ENCODE data around the gene CDH4.

Gene CDH4

DNA sequence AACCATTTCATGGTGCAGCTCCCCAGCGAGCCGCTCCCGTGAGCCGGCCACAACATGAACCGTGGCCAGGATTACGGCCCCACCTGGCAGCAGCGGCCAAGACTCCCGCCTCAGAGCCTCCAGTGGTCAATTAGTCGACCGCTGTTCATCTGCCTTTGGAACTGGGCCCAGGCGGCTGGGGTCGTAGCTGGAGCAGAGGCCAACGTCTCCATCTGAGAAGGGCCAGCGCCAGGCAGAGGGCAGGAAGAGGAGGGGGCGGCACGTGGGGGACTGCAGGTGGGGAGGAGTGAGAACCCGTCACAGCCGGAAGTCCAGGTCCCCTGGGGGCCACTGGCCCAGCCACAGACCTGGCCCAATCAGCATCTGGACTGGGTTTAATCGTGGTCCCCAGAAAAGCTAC lies 629.4 kb downstream of the CDH4 start:
- no peaks in the 10 kb centered on the region for H3K36me3 ChIP-seq (ENCODE audit: control insufficient read depth in 2 of 2, insufficient read depth in 1 of 2, low read length in 2 of 2)
- H3K4me1 ChIP-seq (ENCODE audit: control insufficient read depth, insufficient read depth, low read length): no peaks in the 10 kb centered on the region
- H3K9me3 ChIP-seq (ENCODE audit: control insufficient read depth, insufficient read depth, low read depth, low read length): no peaks in the 10 kb centered on the region
- no peak overlapping the region for H3K27ac ChIP-seq (ENCODE audit: extremely low read depth, low read depth, low read length)
- ChIA-PET POLR2A (no interaction called here), CTCF (no interaction called here)
- no peak overlapping the region for H3K4me3 ChIP-seq (ENCODE audit: low read depth, low read length)
- TF ChIP-seq GLIS1 (tag by site-specific recombination; IDR thresholded peaks at IDR 0.05) (no peak), ZNF138 (tag by site-specific recombination; IDR thresholded peaks at IDR 0.05; ENCODE audit: borderline replicate concordance) (no peak)
- TF ChIP-seq, protein P1, sequence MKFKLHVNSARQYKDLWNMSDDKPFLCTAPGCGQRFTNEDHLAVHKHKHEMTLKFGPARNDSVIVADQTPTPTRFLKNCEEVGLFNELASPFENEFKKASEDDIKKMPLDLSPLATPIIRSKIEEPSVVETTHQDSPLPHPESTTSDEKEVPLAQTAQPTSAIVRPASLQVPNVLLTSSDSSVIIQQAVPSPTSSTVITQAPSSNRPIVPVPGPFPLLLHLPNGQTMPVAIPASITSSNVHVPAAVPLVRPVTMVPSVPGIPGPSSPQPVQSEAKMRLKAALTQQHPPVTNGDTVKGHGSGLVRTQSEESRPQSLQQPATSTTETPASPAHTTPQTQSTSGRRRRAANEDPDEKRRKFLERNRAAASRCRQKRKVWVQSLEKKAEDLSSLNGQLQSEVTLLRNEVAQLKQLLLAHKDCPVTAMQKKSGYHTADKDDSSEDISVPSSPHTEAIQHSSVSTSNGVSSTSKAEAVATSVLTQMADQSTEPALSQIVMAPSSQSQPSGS (tag by site-specific recombination; IDR thresholded peaks at IDR 0.05; ENCODE audit: low read depth): no peak

DNA sequence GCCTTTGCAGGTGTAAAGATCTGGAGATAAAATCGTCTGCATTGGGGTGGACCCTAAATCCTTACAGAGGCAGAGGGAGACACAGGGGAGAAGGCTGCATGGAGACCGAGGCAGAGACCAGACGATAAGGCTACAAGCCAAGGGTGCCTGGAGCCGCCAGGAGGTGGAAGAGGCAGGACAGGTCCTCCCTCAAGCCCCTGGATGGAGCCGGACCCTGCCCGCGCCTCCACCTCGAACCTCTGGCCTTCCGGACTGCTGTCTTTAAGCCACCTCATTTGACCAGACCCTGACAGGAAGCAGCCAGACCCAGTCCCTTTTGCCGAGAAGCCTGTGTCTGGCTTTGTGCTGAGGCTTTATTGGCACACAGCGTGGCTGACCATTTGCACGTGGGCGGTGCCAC lies 629.8 kb downstream of the CDH4 start:
- POLR2A ChIA-PET: no interaction called here

DNA sequence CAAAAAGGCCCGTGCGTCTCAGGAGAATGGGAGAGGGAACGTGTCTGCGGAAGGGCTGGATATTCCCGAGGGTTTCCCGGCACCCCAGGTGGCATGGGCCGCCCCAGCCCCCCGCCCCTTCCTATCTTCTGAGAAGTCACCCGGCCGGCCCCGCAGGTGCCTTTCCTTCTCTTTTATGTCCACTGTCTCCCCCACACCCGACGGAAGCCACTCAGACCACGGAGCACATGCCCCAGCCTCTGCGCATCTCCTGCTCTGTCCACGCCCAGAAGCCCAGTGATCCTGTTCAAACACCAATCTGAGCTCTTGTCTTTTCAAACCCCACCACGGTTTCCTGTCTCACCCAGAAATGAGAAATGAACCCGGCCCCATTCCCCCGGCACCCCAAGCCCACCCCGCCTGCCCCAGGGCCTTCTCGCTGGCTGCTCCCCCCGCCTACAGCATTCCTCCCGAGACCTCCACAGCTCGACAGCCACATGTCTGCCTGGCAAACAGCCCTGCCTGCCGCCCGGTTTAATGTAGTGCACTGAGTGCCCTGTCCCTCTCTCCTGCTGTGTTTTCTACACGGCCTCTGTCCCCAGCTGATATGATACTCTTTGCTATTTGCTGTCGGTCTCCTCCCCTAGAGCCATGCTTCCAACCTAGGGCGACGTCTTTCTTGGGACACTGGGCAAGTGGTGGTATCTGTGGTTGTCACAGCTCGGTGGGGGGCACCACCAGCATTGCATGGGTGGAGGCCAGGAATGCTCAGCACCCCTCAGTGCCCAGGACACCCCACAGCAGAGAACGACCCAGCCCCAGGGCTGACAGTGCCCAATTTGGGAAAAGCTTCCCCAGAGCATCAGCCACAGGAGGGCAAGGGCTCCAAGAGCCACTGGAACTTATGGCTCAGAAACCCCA lies 630.9 kb downstream of the CDH4 start:
- Histone ChIP-seq H3K4me1 (ENCODE audit: control insufficient read depth, insufficient read depth, low read length) (no peaks in the 10 kb centered on the region), H3K27ac (ENCODE audit: extremely low read depth, low read depth, low read length) (no peak overlapping the region), H3K4me3 (ENCODE audit: low read depth, low read length) (no peak overlapping the region), H3K36me3 (ENCODE audit: control insufficient read depth in 2 of 2, insufficient read depth in 1 of 2, low read length in 2 of 2) (no peaks in the 10 kb centered on the region), H3K9me3 (ENCODE audit: control insufficient read depth, insufficient read depth, low read depth, low read length) (no peaks in the 10 kb centered on the region)
- peak; percentile 96 for TF ChIP-seq GLIS1 (tag by site-specific recombination; IDR thresholded peaks at IDR 0.05)
- TF ChIP-seq, protein P2, sequence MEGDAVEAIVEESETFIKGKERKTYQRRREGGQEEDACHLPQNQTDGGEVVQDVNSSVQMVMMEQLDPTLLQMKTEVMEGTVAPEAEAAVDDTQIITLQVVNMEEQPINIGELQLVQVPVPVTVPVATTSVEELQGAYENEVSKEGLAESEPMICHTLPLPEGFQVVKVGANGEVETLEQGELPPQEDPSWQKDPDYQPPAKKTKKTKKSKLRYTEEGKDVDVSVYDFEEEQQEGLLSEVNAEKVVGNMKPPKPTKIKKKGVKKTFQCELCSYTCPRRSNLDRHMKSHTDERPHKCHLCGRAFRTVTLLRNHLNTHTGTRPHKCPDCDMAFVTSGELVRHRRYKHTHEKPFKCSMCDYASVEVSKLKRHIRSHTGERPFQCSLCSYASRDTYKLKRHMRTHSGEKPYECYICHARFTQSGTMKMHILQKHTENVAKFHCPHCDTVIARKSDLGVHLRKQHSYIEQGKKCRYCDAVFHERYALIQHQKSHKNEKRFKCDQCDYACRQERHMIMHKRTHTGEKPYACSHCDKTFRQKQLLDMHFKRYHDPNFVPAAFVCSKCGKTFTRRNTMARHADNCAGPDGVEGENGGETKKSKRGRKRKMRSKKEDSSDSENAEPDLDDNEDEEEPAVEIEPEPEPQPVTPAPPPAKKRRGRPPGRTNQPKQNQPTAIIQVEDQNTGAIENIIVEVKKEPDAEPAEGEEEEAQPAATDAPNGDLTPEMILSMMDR (tag by site-specific recombination; IDR thresholded peaks at IDR 0.05): no peak
- ChIA-PET CTCF (interaction anchor here (0.7 to 1.0 kb wide), 2 partner anchors 8 to 13 kb away, joined by 4 read pairs; no protein-coding TSS in a partner anchor), POLR2A (no interaction called here)

More for the DNA sequence above, 629.8 kb downstream of the CDH4 start:
- no peaks in the 10 kb centered on the region for H3K36me3 ChIP-seq (ENCODE audit: control insufficient read depth in 2 of 2, insufficient read depth in 1 of 2, low read length in 2 of 2)
- TF ChIP-seq ZNF747 (tag by site-specific recombination; IDR thresholded peaks at IDR 0.05) (no peak), ZNF792 (tag by site-specific recombination; IDR thresholded peaks at IDR 0.05) (no peak), ZNF433 (tag by site-specific recombination; IDR thresholded peaks at IDR 0.05; ENCODE audit: low read depth) (no peak), ZNF596 (tag by site-specific recombination; IDR thresholded peaks at IDR 0.05) (no peak), ZNF175 (tag by site-specific recombination; IDR thresholded peaks at IDR 0.05) (no peak), ZNF157 (tag by site-specific recombination; IDR thresholded peaks at IDR 0.05) (no peak), ZNF155 (tag by site-specific recombination; IDR thresholded peaks at IDR 0.05) (no peak), KLF10 (tag by site-specific recombination; IDR thresholded peaks at IDR 0.05) (no peak), ZNF549 (tag by site-specific recombination; IDR thresholded peaks at IDR 0.05) (no peak), ZNF114 (tag by site-specific recombination; IDR thresholded peaks at IDR 0.05) (no peak)
- TF ChIP-seq, protein P3, sequence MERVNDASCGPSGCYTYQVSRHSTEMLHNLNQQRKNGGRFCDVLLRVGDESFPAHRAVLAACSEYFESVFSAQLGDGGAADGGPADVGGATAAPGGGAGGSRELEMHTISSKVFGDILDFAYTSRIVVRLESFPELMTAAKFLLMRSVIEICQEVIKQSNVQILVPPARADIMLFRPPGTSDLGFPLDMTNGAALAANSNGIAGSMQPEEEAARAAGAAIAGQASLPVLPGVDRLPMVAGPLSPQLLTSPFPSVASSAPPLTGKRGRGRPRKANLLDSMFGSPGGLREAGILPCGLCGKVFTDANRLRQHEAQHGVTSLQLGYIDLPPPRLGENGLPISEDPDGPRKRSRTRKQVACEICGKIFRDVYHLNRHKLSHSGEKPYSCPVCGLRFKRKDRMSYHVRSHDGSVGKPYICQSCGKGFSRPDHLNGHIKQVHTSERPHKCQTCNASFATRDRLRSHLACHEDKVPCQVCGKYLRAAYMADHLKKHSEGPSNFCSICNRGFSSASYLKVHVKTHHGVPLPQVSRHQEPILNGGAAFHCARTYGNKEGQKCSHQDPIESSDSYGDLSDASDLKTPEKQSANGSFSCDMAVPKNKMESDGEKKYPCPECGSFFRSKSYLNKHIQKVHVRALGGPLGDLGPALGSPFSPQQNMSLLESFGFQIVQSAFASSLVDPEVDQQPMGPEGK (tag by site-specific recombination; IDR thresholded peaks at IDR 0.05): no peak
- TF ChIP-seq, protein P1 (tag by site-specific recombination; IDR thresholded peaks at IDR 0.05; ENCODE audit: low read depth): no peak
- H3K27ac ChIP-seq (ENCODE audit: extremely low read depth, low read depth, low read length): no peak overlapping the region
- H3K9me3 ChIP-seq (ENCODE audit: control insufficient read depth, insufficient read depth, low read depth, low read length): no peaks in the 10 kb centered on the region
- no peak overlapping the region for H3K4me3 ChIP-seq (ENCODE audit: low read depth, low read length)
- CTCF ChIA-PET: no interaction called here
- no peaks in the 10 kb centered on the region for H3K4me1 ChIP-seq (ENCODE audit: control insufficient read depth, insufficient read depth, low read length)
